NB4 (cell line): ENCODE results near the gene HECA.

ENCODE experiments used
- MAX ChIP-seq: IDR thresholded peaks from 2 replicates; pipeline ENCODE4 v1.6.1; 2011; ENCODE audit warnings: low read depth, low read length
- POLR2A ChIP-seq: IDR thresholded peaks from 2 replicates; pipeline ENCODE4 v1.6.1; 2011; ENCODE audit warnings: mild to moderate bottlenecking; ENCODE audit not compliant: insufficient read length; ENCODE audit errors: extremely low read depth
- TF ChIP-seq, protein P1 (sequence below): IDR thresholded peaks from one replicate; pipeline ENCODE4 v1.5.1; 2012; ENCODE audit warnings: low read depth, low read length

- no peak for TF ChIP-seq POLR2A
- TF ChIP-seq, protein P1, sequence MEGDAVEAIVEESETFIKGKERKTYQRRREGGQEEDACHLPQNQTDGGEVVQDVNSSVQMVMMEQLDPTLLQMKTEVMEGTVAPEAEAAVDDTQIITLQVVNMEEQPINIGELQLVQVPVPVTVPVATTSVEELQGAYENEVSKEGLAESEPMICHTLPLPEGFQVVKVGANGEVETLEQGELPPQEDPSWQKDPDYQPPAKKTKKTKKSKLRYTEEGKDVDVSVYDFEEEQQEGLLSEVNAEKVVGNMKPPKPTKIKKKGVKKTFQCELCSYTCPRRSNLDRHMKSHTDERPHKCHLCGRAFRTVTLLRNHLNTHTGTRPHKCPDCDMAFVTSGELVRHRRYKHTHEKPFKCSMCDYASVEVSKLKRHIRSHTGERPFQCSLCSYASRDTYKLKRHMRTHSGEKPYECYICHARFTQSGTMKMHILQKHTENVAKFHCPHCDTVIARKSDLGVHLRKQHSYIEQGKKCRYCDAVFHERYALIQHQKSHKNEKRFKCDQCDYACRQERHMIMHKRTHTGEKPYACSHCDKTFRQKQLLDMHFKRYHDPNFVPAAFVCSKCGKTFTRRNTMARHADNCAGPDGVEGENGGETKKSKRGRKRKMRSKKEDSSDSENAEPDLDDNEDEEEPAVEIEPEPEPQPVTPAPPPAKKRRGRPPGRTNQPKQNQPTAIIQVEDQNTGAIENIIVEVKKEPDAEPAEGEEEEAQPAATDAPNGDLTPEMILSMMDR, result no peak
- no peak for TF ChIP-seq MAX
These were observed 850 bp upstream of the HECA start for GRCh38 chr6:139134064-139134395.
